ENCODE results near the gene SUCO. TPM values are rescaled to one million over a fixed set of nuclear protein-coding genes. Genes with fewer than 3 reads are reported as not detected.
"Not testable (repeated sequence)": the region's sequence is repeated elsewhere in the genome, so short reads cannot be mapped to it uniquely, and the experiment has no call there.

SUCO gene
- total RNA-seq, 1 donor from 2014 or later = 38.3 TPM

DNA sequence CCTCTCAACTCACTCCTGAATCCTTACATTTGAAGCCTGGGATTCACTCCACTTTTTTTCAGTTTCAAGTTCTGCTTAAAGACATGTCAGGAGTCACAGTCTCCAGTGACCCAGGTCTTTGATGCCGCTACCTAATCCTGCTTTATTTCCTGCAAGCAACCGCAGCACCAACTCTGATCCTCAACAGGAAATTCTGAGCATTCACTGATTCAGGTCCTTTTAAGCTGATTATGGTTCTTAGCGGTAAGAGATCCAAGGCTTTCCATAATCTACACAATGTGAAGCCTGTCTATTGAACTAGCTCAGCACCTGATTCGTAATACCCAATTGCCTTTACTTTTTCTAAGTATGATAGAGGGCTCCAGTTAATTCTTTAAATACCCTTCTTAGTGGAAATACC, 45.4 kb upstream of the SUCO start:
- H3K27me3 ChIP-seq = no peaks in the 10 kb centered on the region
- H3K9me3 ChIP-seq = no peaks in the 10 kb centered on the region
- DNase-seq (ENCODE audit: extremely low spot score in 2 of 2) = no peak
- H3K4me1 ChIP-seq = no peaks in the 10 kb centered on the region
- no peaks in the 10 kb centered on the region for H3K36me3 ChIP-seq
- TF ChIP-seq POLR2A (IDR thresholded peaks at IDR 0.05) (no peak), POLR2AphosphoS5 (IDR thresholded peaks at IDR 0.05; ENCODE audit: insufficient read depth in 1 of 2, low read depth in 1 of 2) (no peak)
- TF ChIP-seq, protein P1, sequence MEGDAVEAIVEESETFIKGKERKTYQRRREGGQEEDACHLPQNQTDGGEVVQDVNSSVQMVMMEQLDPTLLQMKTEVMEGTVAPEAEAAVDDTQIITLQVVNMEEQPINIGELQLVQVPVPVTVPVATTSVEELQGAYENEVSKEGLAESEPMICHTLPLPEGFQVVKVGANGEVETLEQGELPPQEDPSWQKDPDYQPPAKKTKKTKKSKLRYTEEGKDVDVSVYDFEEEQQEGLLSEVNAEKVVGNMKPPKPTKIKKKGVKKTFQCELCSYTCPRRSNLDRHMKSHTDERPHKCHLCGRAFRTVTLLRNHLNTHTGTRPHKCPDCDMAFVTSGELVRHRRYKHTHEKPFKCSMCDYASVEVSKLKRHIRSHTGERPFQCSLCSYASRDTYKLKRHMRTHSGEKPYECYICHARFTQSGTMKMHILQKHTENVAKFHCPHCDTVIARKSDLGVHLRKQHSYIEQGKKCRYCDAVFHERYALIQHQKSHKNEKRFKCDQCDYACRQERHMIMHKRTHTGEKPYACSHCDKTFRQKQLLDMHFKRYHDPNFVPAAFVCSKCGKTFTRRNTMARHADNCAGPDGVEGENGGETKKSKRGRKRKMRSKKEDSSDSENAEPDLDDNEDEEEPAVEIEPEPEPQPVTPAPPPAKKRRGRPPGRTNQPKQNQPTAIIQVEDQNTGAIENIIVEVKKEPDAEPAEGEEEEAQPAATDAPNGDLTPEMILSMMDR (IDR thresholded peaks at IDR 0.05) = no peak
- H3K27ac ChIP-seq = no peak overlapping the region
- H3K4me3 ChIP-seq = no peak overlapping the region
- intact Hi-C loops (cut with DNase I) = no loop called here

DNA sequence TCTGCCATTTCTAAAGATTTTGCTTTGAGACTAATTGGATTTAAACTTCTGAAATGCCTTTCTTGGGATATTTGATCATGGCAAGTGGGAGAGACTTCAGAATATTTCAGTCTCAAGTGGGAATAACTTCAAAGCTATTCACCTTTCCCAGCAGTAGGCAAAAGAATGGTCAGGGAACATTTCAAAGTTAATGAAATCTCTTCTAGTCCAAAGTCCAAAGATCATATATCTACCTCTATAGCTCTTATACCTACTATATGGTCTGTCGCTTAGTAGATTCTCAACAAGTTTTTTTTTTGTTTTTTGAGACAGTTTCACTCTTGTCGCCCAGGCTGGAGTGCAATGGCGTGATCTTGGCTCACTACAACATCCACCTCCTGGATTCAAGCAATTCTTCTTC, 44.6 kb upstream of the SUCO start:
- intact Hi-C loops (cut with DNase I) = no loop called here
- TF ChIP-seq POLR2A (IDR thresholded peaks at IDR 0.05) (no peak), POLR2AphosphoS5 (IDR thresholded peaks at IDR 0.05; ENCODE audit: insufficient read depth in 1 of 2, low read depth in 1 of 2) (no peak)
- TF ChIP-seq, protein P1 (IDR thresholded peaks at IDR 0.05) = no peak

DNA sequence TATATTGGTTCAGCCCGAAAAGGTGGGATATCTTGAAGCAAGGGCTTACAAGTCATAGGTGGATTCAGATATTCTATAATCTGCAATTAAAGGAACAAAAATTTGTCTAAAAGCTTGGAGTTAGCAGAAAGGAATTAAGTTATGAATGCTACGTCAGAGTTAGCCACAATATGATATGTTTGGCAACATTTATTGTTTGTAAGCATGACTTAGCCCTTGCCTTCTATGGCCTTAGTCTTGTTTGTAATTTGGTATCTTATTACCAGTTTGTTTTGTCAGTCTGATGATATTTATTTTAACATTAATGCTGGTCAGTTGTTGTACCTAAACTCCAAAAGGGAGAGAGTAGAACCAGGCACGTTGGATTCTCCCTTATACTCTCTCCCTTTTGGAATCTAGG, 43.1 kb upstream of the SUCO start:
- Histone ChIP-seq H3K27me3 (no peaks in the 10 kb centered on the region), H3K36me3 (no peaks in the 10 kb centered on the region), H3K27ac (no peak overlapping the region), H3K4me3 (no peak overlapping the region), H3K9me3 (no peaks in the 10 kb centered on the region), H3K4me1 (no peaks in the 10 kb centered on the region)
- DNase-seq (ENCODE audit: extremely low spot score in 2 of 2) = no peak
- TF ChIP-seq POLR2A (IDR thresholded peaks at IDR 0.05) (no peak), POLR2AphosphoS5 (IDR thresholded peaks at IDR 0.05; ENCODE audit: insufficient read depth in 1 of 2, low read depth in 1 of 2) (no peak)
- TF ChIP-seq, protein P1 (IDR thresholded peaks at IDR 0.05) = no peak
- intact Hi-C loops (cut with DNase I) = no loop called here

More for the DNA sequence above, 44.6 kb upstream of the SUCO start:
- Histone ChIP-seq H3K27ac (no peak overlapping the region), H3K36me3 (no peaks in the 10 kb centered on the region), H3K9me3 (no peaks in the 10 kb centered on the region), H3K4me3 (no peak overlapping the region), H3K27me3 (no peaks in the 10 kb centered on the region), H3K4me1 (no peaks in the 10 kb centered on the region)
- no peak for DNase-seq (ENCODE audit: extremely low spot score in 2 of 2)

DNA sequence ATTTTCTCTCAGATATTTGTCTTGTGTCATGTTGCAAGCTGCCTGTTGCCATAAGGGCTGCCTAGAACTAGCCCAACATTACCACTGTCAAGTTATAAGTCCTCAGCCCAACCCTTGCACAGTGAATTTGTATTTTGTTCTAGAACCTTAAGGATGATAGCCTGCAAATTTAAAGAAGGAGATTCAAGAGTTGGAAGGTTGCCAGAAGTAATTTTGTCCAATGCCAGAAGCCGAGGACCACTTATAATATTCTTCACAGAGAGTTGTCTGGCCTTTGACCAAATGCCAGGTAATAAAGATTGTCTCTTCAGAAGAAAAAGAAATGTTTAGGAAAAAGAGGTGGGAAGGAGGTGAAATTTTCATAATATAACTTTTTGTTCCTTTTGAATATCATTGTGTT, 40.5 kb upstream of the SUCO start:
- intact Hi-C loops (cut with DNase I) = no loop called here
- Histone ChIP-seq H3K27me3 (no peaks in the 10 kb centered on the region), H3K4me3 (no peak overlapping the region), H3K9me3 (no peaks in the 10 kb centered on the region), H3K4me1 (peaks cover 4% of the 10 kb centered on the region), H3K36me3 (no peaks in the 10 kb centered on the region), H3K27ac (no peak overlapping the region)
- TF ChIP-seq POLR2AphosphoS5 (IDR thresholded peaks at IDR 0.05; ENCODE audit: insufficient read depth in 1 of 2, low read depth in 1 of 2) (no peak), POLR2A (IDR thresholded peaks at IDR 0.05) (no peak)
- TF ChIP-seq, protein P1 (IDR thresholded peaks at IDR 0.05) = no peak
- no peak for DNase-seq (ENCODE audit: extremely low spot score in 2 of 2)

DNA sequence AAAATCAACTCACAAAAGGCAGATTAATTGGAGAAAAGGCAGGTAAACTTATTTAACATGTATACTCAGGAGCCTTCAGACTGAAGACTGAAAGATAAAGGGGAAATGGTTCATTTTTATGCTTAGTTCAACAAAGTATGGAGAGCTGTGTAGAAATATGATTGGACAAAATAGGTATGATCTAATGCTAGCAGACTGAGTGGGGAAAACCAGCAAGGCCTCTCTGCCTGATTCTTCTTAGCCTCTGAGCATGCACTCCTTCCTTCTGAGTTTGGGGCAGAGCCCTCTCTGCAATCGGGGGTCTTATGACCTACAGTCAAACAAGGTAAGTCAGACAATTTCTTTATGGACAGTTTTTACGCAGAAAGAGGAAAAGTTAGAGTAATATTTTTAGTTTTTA, 38.8 kb upstream of the SUCO start:
- Histone ChIP-seq H3K9me3 (no peaks in the 10 kb centered on the region), H3K27me3 (no peaks in the 10 kb centered on the region), H3K27ac (no peak overlapping the region), H3K36me3 (no peaks in the 10 kb centered on the region), H3K4me1 (peaks cover 10% of the 10 kb centered on the region), H3K4me3 (no peak overlapping the region)
- DNase-seq (ENCODE audit: extremely low spot score in 2 of 2) = no peak
- TF ChIP-seq POLR2AphosphoS5 (IDR thresholded peaks at IDR 0.05; ENCODE audit: insufficient read depth in 1 of 2, low read depth in 1 of 2) (no peak), POLR2A (IDR thresholded peaks at IDR 0.05) (no peak)
- TF ChIP-seq, protein P1 (IDR thresholded peaks at IDR 0.05) = no peak
- intact Hi-C loops (cut with DNase I) = no loop called here

DNA sequence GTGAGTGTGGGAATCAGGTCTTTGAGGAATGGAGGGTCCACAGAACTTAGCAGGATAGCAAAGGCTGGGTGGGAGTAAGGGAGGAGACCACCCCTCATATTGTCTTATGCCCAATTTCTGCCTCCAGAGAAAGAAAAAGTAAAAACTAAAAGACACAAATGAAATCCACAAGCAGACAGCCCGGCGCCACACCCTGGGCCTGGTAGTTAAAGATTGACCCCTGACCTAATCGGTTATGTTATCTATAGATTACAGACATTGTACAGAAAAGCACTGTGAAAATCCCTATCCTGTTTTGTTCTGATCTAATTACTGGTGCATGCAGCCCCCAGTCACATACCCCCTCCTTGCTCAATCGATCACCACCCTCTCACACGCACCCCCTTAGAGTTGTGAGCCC, 36.8 kb upstream of the SUCO start:
- H3K9me3 ChIP-seq; H3K36me3 ChIP-seq; intact Hi-C loops (cut with DNase I); H3K27me3 ChIP-seq; H3K4me3 ChIP-seq; H3K27ac ChIP-seq; DNase-seq (ENCODE audit: extremely low spot score in 2 of 2): not testable (repeated sequence)
- peaks cover 10% of the 10 kb centered on the region for H3K4me1 ChIP-seq

Measured in vagina (tissue), 2 donors.